Lower lobe of right lung (tissue), 2 donors: ENCODE data around the gene EPS8L2. TPM values are rescaled to one million over a fixed set of nuclear protein-coding genes. Genes with fewer than 3 reads are reported as not detected.

Source experiments
- ATAC-seq, 2 donors: fragments of 200-7000 bp; cut with Tn5 transposase; one replicate each; pipeline ENCODE4 v1.9.1; 2020 to 2022; ENCODE audit warnings: mild to moderate bottlenecking in 2 of 2, moderate library complexity in 2 of 2
- DNase-seq: peaks from one replicate; pipeline ENCODE4 v3.0.0-alpha.2; 2020
- H3K27ac ChIP-seq: fragments of 200-600 bp; one replicate; pipeline ENCODE4 v1.8.0; 2022
- H3K27me3 ChIP-seq: fragments of 200-600 bp; one replicate; pipeline ENCODE4 v1.8.0; 2022; ENCODE audit warnings: low read depth
- H3K36me3 ChIP-seq: fragments of 200-600 bp; one replicate; pipeline ENCODE4 v1.8.0; 2022; ENCODE audit warnings: mild to moderate bottlenecking
- H3K4me1 ChIP-seq: fragments of 200-600 bp; one replicate; pipeline ENCODE4 v1.8.0; 2022
- H3K4me3 ChIP-seq: fragments of 200-600 bp; one replicate; pipeline ENCODE4 v1.8.0; 2022; ENCODE audit warnings: mild to moderate bottlenecking
- H3K9me3 ChIP-seq: fragments of 200-600 bp; one replicate; pipeline ENCODE4 v1.8.0; 2022
- CTCF ChIP-seq: fragments of 200-600 bp; IDR thresholded peaks from one replicate; pipeline ENCODE4 v1.8.0; 2022; ENCODE audit warnings: antibody characterized with exemption, mild to moderate bottlenecking
- intact Hi-C: fragments of 100-400 bp; cut with DNase I; formaldehyde crosslinking; loops from one replicate; pipeline ENCODE4 v1.11.0; 2022
- total RNA-seq: library from RNA; stranded (reverse); fragmentation: NEBNext Ultra II Directional; extraction: Animal tissue kit (Norgen Biotek cat#: 25700); gene quantifications from one replicate; pipeline ENCODE4 v1.2.1, GENCODE V29; 2021
- donor health status: DM: no; HTN: yes; CAD: no; lungs with severe emphysema.

Gene EPS8L2
- total RNA-seq, 1 donor from 2014 or later = 156 TPM

GRCh38 chr11:772429-773390 is 66.7 kb downstream of the EPS8L2 start:
- peaks cover 20% of the 10 kb centered on the region for H3K4me1 ChIP-seq
- no peak for TF ChIP-seq CTCF
- DNase-seq = peak; percentile 44
- no peak overlapping the region for H3K4me3 ChIP-seq
- intact Hi-C loops = no loop called here
- no peak for ATAC-seq
- H3K9me3 ChIP-seq = no peaks in the 10 kb centered on the region
- H3K27ac ChIP-seq = no peak overlapping the region
- H3K36me3 ChIP-seq = peaks cover 44% of the 10 kb centered on the region
- H3K27me3 ChIP-seq = no peaks in the 10 kb centered on the region

GRCh38 chr11:773425-773824 is 67.4 kb downstream of the EPS8L2 start:
- H3K4me1 ChIP-seq = peaks cover 26% of the 10 kb centered on the region
- no peak for TF ChIP-seq CTCF
- no peak overlapping the region for H3K27ac ChIP-seq
- DNase-seq = no peak
- no peak for ATAC-seq
- H3K27me3 ChIP-seq = no peaks in the 10 kb centered on the region
- no peak overlapping the region for H3K4me3 ChIP-seq
- peaks cover 44% of the 10 kb centered on the region for H3K36me3 ChIP-seq
- intact Hi-C loops = no loop called here
- no peaks in the 10 kb centered on the region for H3K9me3 ChIP-seq

- no peak overlapping the region for H3K27ac ChIP-seq
- intact Hi-C loops = no loop called here
- DNase-seq (peak; percentile 39), ATAC-seq (no peak)
- H3K36me3 ChIP-seq = peaks cover 44% of the 10 kb centered on the region
- TF ChIP-seq CTCF = no peak
- H3K4me1 ChIP-seq = peaks cover 30% of the 10 kb centered on the region
- no peaks in the 10 kb centered on the region for H3K27me3 ChIP-seq
- H3K9me3 ChIP-seq = no peaks in the 10 kb centered on the region
- H3K4me3 ChIP-seq = no peak overlapping the region
Measured at GRCh38 chr11:773830-774229, 67.8 kb downstream of the EPS8L2 start.

GRCh38 chr11:774873-775592 is 69.0 kb downstream of the EPS8L2 start:
- TF ChIP-seq CTCF = no peak
- no peak for ATAC-seq
- intact Hi-C loops = no loop called here
- H3K36me3 ChIP-seq = peaks cover 42% of the 10 kb centered on the region
- H3K4me1 ChIP-seq = peaks cover 30% of the 10 kb centered on the region
- H3K9me3 ChIP-seq = no peaks in the 10 kb centered on the region
- H3K4me3 ChIP-seq = no peak overlapping the region
- no peaks in the 10 kb centered on the region for H3K27me3 ChIP-seq
- peak; percentile 41 for DNase-seq
- no peak overlapping the region for H3K27ac ChIP-seq

GRCh38 chr11:776263-776560 is 70.2 kb downstream of the EPS8L2 start:
- peak overlapping the region; percentile 79 for H3K4me3 ChIP-seq
- intact Hi-C loops = no loop called here
- H3K27ac ChIP-seq = no peak overlapping the region
- TF ChIP-seq CTCF = no peak
- peaks cover 30% of the 10 kb centered on the region for H3K36me3 ChIP-seq
- peaks cover 30% of the 10 kb centered on the region for H3K4me1 ChIP-seq
- no peaks in the 10 kb centered on the region for H3K27me3 ChIP-seq
- DNase-seq (no peak), ATAC-seq (no peak)
- H3K9me3 ChIP-seq = no peaks in the 10 kb centered on the region
